Measurements from ENCODE around the gene PARK7. TPM values are rescaled to one million over a fixed set of nuclear protein-coding genes. Genes with fewer than 3 reads are reported as not detected.
"Not testable (repeated sequence)": the region's sequence is repeated elsewhere in the genome, so short reads cannot be mapped to it uniquely, and the experiment has no call there.

The PARK7 gene
- total and polyA plus RNA-seq, 2 experiments from 2014 or later, result 178 to 679 TPM

GRCh38 chr1:7948960-7949359 lies 12.6 kb upstream of the PARK7 start (continued):
- TF ChIP-seq EZH2 (IDR thresholded peaks at IDR 0.05; ENCODE audit: low read depth, unreplicated experiment) (no peak), REST (IDR thresholded peaks at IDR 0.05; ENCODE audit: unreplicated experiment) (no peak), EZH2phosphoT487 (IDR thresholded peaks at IDR 0.05; ENCODE audit: unreplicated experiment) (no peak), ETS1 (IDR thresholded peaks at IDR 0.05) (no peak), ZNF114 (CRISPR knock-in tag; IDR thresholded peaks at IDR 0.05) (no peak), CREB1 (CRISPR knock-in tag; IDR thresholded peaks at IDR 0.05; ENCODE audit: low read depth) (no peak)

- not testable (repeated sequence) for H3K27ac ChIP-seq (ENCODE audit: low read depth); H3F3A ChIP-seq (replicated peaks; ENCODE audit: low read depth); H3K27me3 ChIP-seq (ENCODE audit: insufficient read depth); H2AFZ ChIP-seq; H3K36me3 Mint-ChIP-seq (ENCODE audit: low read depth); H3K27me3 Mint-ChIP-seq (ENCODE audit: insufficient read depth, low read depth, poor library complexity); DNase-seq (ENCODE audit: low spot score); H3K36me3 ChIP-seq (ENCODE audit: insufficient read depth); H3K27ac Mint-ChIP-seq; ATAC-seq; H3K4me2 ChIP-seq; H3K4me1 Mint-ChIP-seq; H3K79me2 ChIP-seq (replicated peaks; ENCODE audit: insufficient read depth); H4K20me1 ChIP-seq (replicated peaks; ENCODE audit: insufficient read depth); H3K4me3 Mint-ChIP-seq; H3K4me3 ChIP-seq; H3K4me1 ChIP-seq (ENCODE audit: insufficient read depth); H3K9me2 ChIP-seq (ENCODE audit: insufficient read depth)
- peaks cover 18% of the 10 kb centered on the region; the same call in 2 of the 3 replicates for H3K9me3 Mint-ChIP-seq
These were observed 8.7 kb upstream of the PARK7 start for GRCh38 chr1:7952791-7953190.

- Mint-ChIP-seq H3K4me1 (no peaks in the 10 kb centered on the region), H3K9me3 (peaks cover 18% of the 10 kb centered on the region; the same call in 2 of the 3 replicates), H3K36me3 (ENCODE audit: low read depth) (peaks cover 6% of the 10 kb centered on the region), H3K27ac (peak overlapping the region; percentile 88; the same call in 1 of the 2 replicates), H3K4me3 (peak overlapping the region; percentile 76), H3K27me3 (ENCODE audit: insufficient read depth, low read depth, poor library complexity) (peaks cover 8% of the 10 kb centered on the region)
- Histone ChIP-seq H3K27me3 (ENCODE audit: insufficient read depth) (no peaks in the 10 kb centered on the region), H3K36me3 (ENCODE audit: insufficient read depth) (no peaks in the 10 kb centered on the region), H2AFZ (peak overlapping the region; percentile 89; the same call in 1 of the 2 replicates), H4K20me1 (replicated peaks; ENCODE audit: insufficient read depth) (no peaks in the 10 kb centered on the region), H3K79me2 (replicated peaks; ENCODE audit: insufficient read depth) (no peaks in the 10 kb centered on the region), H3K4me2 (peak overlapping the region; percentile 76), H3K27ac (ENCODE audit: low read depth) (peak overlapping the region; percentile 78; the same call in 1 of the 2 replicates), H3K4me1 (ENCODE audit: insufficient read depth) (no peaks in the 10 kb centered on the region), H3K9me2 (ENCODE audit: insufficient read depth) (no peaks in the 10 kb centered on the region), H3K4me3 (peak overlapping the region; percentile 49), H3F3A (replicated peaks; ENCODE audit: low read depth) (0 out of 2 replicates have a peak, but pooled peaks cover 3% of the 10 kb centered on the region)
- ATAC-seq, result peak; percentile 97
- peak; percentile 80 for DNase-seq (ENCODE audit: low spot score)
- TF ChIP-seq ETS1 (IDR thresholded peaks at IDR 0.05) (no peak), CREB1 (CRISPR knock-in tag; IDR thresholded peaks at IDR 0.05; ENCODE audit: low read depth) (peak; percentile 69), JUNB (IDR thresholded peaks at IDR 0.05; ENCODE audit: unreplicated experiment) (no peak), REST (IDR thresholded peaks at IDR 0.05; ENCODE audit: unreplicated experiment) (no peak), NANOG (IDR thresholded peaks at IDR 0.05; ENCODE audit: borderline replicate concordance) (no peak), CTCF (conservative IDR thresholded peaks at IDR 0.05; ENCODE audit: low read depth in 2 of 2) (no peak), ZNF114 (CRISPR knock-in tag; IDR thresholded peaks at IDR 0.05) (no peak)
These were observed 7.5 kb upstream of the PARK7 start for GRCh38 chr1:7953850-7954609.

Measured in GM23338 (cell line).